Measurements from ENCODE around the gene EPS8L3. TPM values are rescaled to one million over a fixed set of nuclear protein-coding genes. Genes with fewer than 3 reads are reported as not detected.
"Not testable (repeated sequence)": the region's sequence is repeated elsewhere in the genome, so short reads cannot be mapped to it uniquely, and the experiment has no call there.

Gene EPS8L3
- total and polyA plus RNA-seq, 2 of the 8 experiments (the other 6 are each of a cell fraction or from before 2014, with no cell fraction given): not detected

GRCh38 chr1:109702940-109703339, 60.8 kb downstream of the EPS8L3 start:
- H3K9ac ChIP-seq (replicated peaks in 1 of 4; ENCODE audit: extremely low read depth in 1 of 4, low read depth in 3 of 4, low read length in 3 of 4); H4K91ac ChIP-seq (replicated peaks; ENCODE audit: insufficient read length, low read length); FAIRE-seq; DNase-seq (ENCODE audit: low read depth in 1 of 2, low spot score in 2 of 2); H4K8ac ChIP-seq (ENCODE audit: extremely low read depth, insufficient read depth, low read length); H2BK15ac ChIP-seq (ENCODE audit: low read length); H3K4me3 ChIP-seq (ENCODE audit: extremely low read depth in 1 of 4, insufficient read depth in 2 of 4, low read depth in 3 of 4, low read length in 4 of 4); H2AFZ ChIP-seq (ENCODE audit: low read length); H3K79me2 ChIP-seq (ENCODE audit: control insufficient read depth in 1 of 2, insufficient read depth in 2 of 2, low read length in 2 of 2); H3K14ac ChIP-seq (ENCODE audit: insufficient read length); H3K18ac ChIP-seq (ENCODE audit: extremely low read depth, low read length); H3K27me3 ChIP-seq (replicated peaks in 1 of 4; ENCODE audit: control insufficient read depth in 3 of 4, extremely low read depth in 1 of 4, insufficient read depth in 3 of 4, low read length in 3 of 4); H3K4me2 ChIP-seq (ENCODE audit: insufficient read depth in 1 of 2, low read depth in 2 of 2, low read length in 2 of 2); H4K20me1 ChIP-seq (replicated peaks in 1 of 2; ENCODE audit: control insufficient read depth in 1 of 2, insufficient read depth in 2 of 2, low read length in 2 of 2); H3K23ac ChIP-seq (ENCODE audit: insufficient read length); POLR2A ChIA-PET (ENCODE audit: partially characterized antibody); H2BK20ac ChIP-seq (ENCODE audit: low read length); CTCF ChIA-PET (ENCODE audit: partially characterized antibody); H3K79me1 ChIP-seq (ENCODE audit: low read depth, low read length); H3K36me3 ChIP-seq (ENCODE audit: control insufficient read depth in 2 of 4, insufficient read depth in 4 of 4, low read length in 3 of 4); H2BK12ac ChIP-seq (ENCODE audit: low read depth, low read length); H3K23me2 ChIP-seq (ENCODE audit: low read depth, low read length); H3K9me3 ChIP-seq (ENCODE audit: insufficient read depth in 2 of 2, low read depth in 1 of 2, low read length in 1 of 2); H2BK5ac ChIP-seq (ENCODE audit: low read depth, low read length); H3K27ac ChIP-seq (ENCODE audit: low read depth, low read length); H3K4me1 ChIP-seq (replicated peaks in 1 of 4; ENCODE audit: control insufficient read depth in 3 of 4, insufficient read depth in 4 of 4, low read length in 3 of 4); H4K5ac ChIP-seq (ENCODE audit: insufficient read length, low read depth, low read length); H3K4ac ChIP-seq (replicated peaks; ENCODE audit: insufficient read length, low read depth, low read length); H2BK120ac ChIP-seq (replicated peaks; ENCODE audit: low read depth, low read length); H2AK5ac ChIP-seq (ENCODE audit: low read depth, low read length); H3K56ac ChIP-seq (replicated peaks; ENCODE audit: insufficient read length, low read depth, low read length): not testable (repeated sequence)
- WGBS, 2 experiments (ENCODE audit: extremely low coverage in 1 of 2, insufficient coverage in 1 of 2, insufficient read length in 1 of 2, insufficient replicate concordance in 2 of 2, low coverage in 1 of 2, low lambda C conversion rate in 2 of 2, missing lambda C conversion rate in 1 of 2): 83% methylated on average over 3 of the region's 3 CpGs; no CpG with 5 or more reads in 1 of the 2 experiments

Other genes starting within 250 kb of the EPS8L3 start
- gene GPR61, start 224.1 kb downstream of the EPS8L3 start, total RNA-seq (2021; fragmentation: NEBNext Ultra II Directional; extraction: Animal tissue kit (Norgen Biotek cat#: 25700)): 0.15 and 0.41 TPM in 2 replicates
- 0.53 and 0.63 TPM in 2 replicates for gene GPR61, start 224.1 kb downstream of the EPS8L3 start, polyA plus RNA-seq (2011; rRNA removed)
- 9.2 and 9.8 TPM in 2 replicates for gene GNAI3, start 215.3 kb downstream of the EPS8L3 start, total RNA-seq (2021; fragmentation: NEBNext Ultra II Directional; extraction: Animal tissue kit (Norgen Biotek cat#: 25700))
- 1.9 and 4.0 TPM in 2 replicates for gene GNAI3, start 215.3 kb downstream of the EPS8L3 start, polyA plus RNA-seq (2011; rRNA removed)
- gene GNAT2, start 144.3 kb downstream of the EPS8L3 start, total RNA-seq (2021; fragmentation: NEBNext Ultra II Directional; extraction: Animal tissue kit (Norgen Biotek cat#: 25700)): not detected in 2 replicates
- gene GNAT2, start 144.3 kb downstream of the EPS8L3 start, polyA plus RNA-seq (2011; rRNA removed): 0.05 and 0.14 TPM in 2 replicates
- gene AMPD2, start 144.1 kb downstream of the EPS8L3 start, total RNA-seq (2021; fragmentation: NEBNext Ultra II Directional; extraction: Animal tissue kit (Norgen Biotek cat#: 25700)): 67.7 and 69.4 TPM in 2 replicates
- 37.2 and 52.8 TPM in 2 replicates for gene AMPD2, start 144.1 kb downstream of the EPS8L3 start, polyA plus RNA-seq (2011; rRNA removed)
- 11.3 and 18.7 TPM in 2 replicates for gene GSTM4, start 107.8 kb downstream of the EPS8L3 start, total RNA-seq (2021; fragmentation: NEBNext Ultra II Directional; extraction: Animal tissue kit (Norgen Biotek cat#: 25700))
- gene GSTM4, start 107.8 kb downstream of the EPS8L3 start, polyA plus RNA-seq (2011; rRNA removed): 24.0 and 31.4 TPM in 2 replicates
- 9.6 and 12.2 TPM in 2 replicates for gene GSTM2, start 95.9 kb downstream of the EPS8L3 start, total RNA-seq (2021; fragmentation: NEBNext Ultra II Directional; extraction: Animal tissue kit (Norgen Biotek cat#: 25700))
- 20.7 and 23.1 TPM in 2 replicates for gene GSTM2, start 95.9 kb downstream of the EPS8L3 start, polyA plus RNA-seq (2011; rRNA removed)
- 16.5 and 16.7 TPM in 2 replicates for gene GSTM1, start 76.1 kb downstream of the EPS8L3 start, total RNA-seq (2021; fragmentation: NEBNext Ultra II Directional; extraction: Animal tissue kit (Norgen Biotek cat#: 25700))
- 38.8 and 42.5 TPM in 2 replicates for gene GSTM1, start 76.1 kb downstream of the EPS8L3 start, polyA plus RNA-seq (2011; rRNA removed)
- gene GSTM5, start 51.7 kb downstream of the EPS8L3 start, total RNA-seq (2021; fragmentation: NEBNext Ultra II Directional; extraction: Animal tissue kit (Norgen Biotek cat#: 25700)): 0.24 and 0.25 TPM in 2 replicates
- 0.64 and 0.89 TPM in 2 replicates for gene GSTM5, start 51.7 kb downstream of the EPS8L3 start, polyA plus RNA-seq (2011; rRNA removed)
- 2.2 and 4.3 TPM in 2 replicates for gene GSTM3, start 22.9 kb downstream of the EPS8L3 start, total RNA-seq (2021; fragmentation: NEBNext Ultra II Directional; extraction: Animal tissue kit (Norgen Biotek cat#: 25700))
- gene GSTM3, start 22.9 kb downstream of the EPS8L3 start, polyA plus RNA-seq (2011; rRNA removed): 3.0 and 5.1 TPM in 2 replicates
- 2.0 and 3.3 TPM in 2 replicates for gene CSF1, start 146.9 kb upstream of the EPS8L3 start, total RNA-seq (2021; fragmentation: NEBNext Ultra II Directional; extraction: Animal tissue kit (Norgen Biotek cat#: 25700))
- 4.2 and 5.4 TPM in 2 replicates for gene CSF1, start 146.9 kb upstream of the EPS8L3 start, polyA plus RNA-seq (2011; rRNA removed)
- 92.5 and 95.9 TPM in 2 replicates for gene AHCYL1, start 220.8 kb upstream of the EPS8L3 start, total RNA-seq (2021; fragmentation: NEBNext Ultra II Directional; extraction: Animal tissue kit (Norgen Biotek cat#: 25700))
- gene AHCYL1, start 220.8 kb upstream of the EPS8L3 start, polyA plus RNA-seq (2011; rRNA removed): 55.8 and 64.5 TPM in 2 replicates

All from H1 (cell line).